HepG2 (cell line): ENCODE results near the gene SLC6A7. TPM values are rescaled to one million over a fixed set of nuclear protein-coding genes. Genes with fewer than 3 reads are reported as not detected.

ENCODE experiments used
- ATAC-seq: fragments of 200-7000 bp; cut with Tn5 transposase; 3 replicates; pipeline ENCODE4 v1.9.1; 2020; ENCODE audit warnings: mild to moderate bottlenecking, moderate library complexity
- BruUV-seq: library from RNA; stranded (reverse); fragments of 400-500 nt; replicated peaks from 2 replicates; lab custom pipeline; 2021; lab: Mats Ljungman, UMichigan
- CTCF ChIA-PET: fragments of 300-600 bp; formaldehyde crosslinking; extraction: SDS; loops from one replicate; lab custom pipeline; 2021; ENCODE audit warnings: low total read pairs, inconsistent platforms, low intra/inter-chr PET ratio; lab: Yijun Ruan, JAX
- POLR2A ChIA-PET: fragments of 350-600 bp; sonication (Branson Sonifier 250); formaldehyde crosslinking; loops from one replicate; lab custom pipeline; 2020; ENCODE audit warnings: antibody characterized with exemption, inconsistent platforms; lab: Yijun Ruan, JAX
- DNase-seq: peaks from one replicate; pipeline ENCODE4 v3.0.0-alpha.2; 2015; ENCODE audit warnings: low spot score
- FAIRE-seq: peaks from 3 replicates; lab custom pipeline; 2011; peaks lifted over from hg19 to GRCh38; lab: Jason Lieb, UNC
- H2AFZ ChIP-seq: one replicate; pipeline ENCODE4 v1.6.1; 2011; ENCODE audit warnings: low read length, inconsistent platforms
- H3K27ac ChIP-seq: fragments of 300-600 bp; 3 replicates; pipeline ENCODE4 v1.8.0; 2011; ENCODE audit warnings: mixed run types, mild to moderate bottlenecking, mixed read lengths, low read length, inconsistent platforms; ENCODE audit not compliant: insufficient read depth; ENCODE audit errors: extremely low read length
- H3K27me3 ChIP-seq, 2 experiments: fragments of 200-600 bp in 1 of 2; 2 replicates in 1 of 2; 3 replicates in 1 of 2; pipeline versions ENCODE4 v1.6.0 to v1.8.0; 2011; ENCODE audit warnings: low read length in 2 of 2, mild to moderate bottlenecking in 2 of 2, moderate library complexity in 2 of 2, inconsistent platforms in 1 of 2; ENCODE audit not compliant: insufficient read depth in 2 of 2, control insufficient read depth in 1 of 2
- H3K36me3 ChIP-seq, 2 experiments: fragments of 200-600 bp in 1 of 2; replicated peaks in 1 of 2; 2 replicates in 1 of 2; 3 replicates in 1 of 2; pipeline versions ENCODE4 v1.5.1 to v1.8.0; 2011; ENCODE audit warnings: low read length in 2 of 2, inconsistent platforms in 1 of 2; ENCODE audit not compliant: insufficient read depth in 2 of 2, control insufficient read depth in 1 of 2
- H3K4me1 ChIP-seq: 2 replicates; pipeline ENCODE4 v1.5.1; 2012; ENCODE audit warnings: low read length, inconsistent platforms; ENCODE audit not compliant: insufficient read depth
- H3K4me2 ChIP-seq: 2 replicates; pipeline ENCODE4 v1.6.0; 2011; ENCODE audit warnings: low read depth, low read length, inconsistent platforms
- H3K4me3 ChIP-seq, 3 experiments: fragments of 200-600 bp in 1 of 3; sonication (generic), shearing (Covaris generic) in 1 of 3; replicated peaks in 1 of 3; 2 replicates each; pipeline ENCODE4 v1.5.1; 2011 to 2016; ENCODE audit warnings: low read length in 3 of 3, inconsistent platforms in 2 of 3, low read depth in 2 of 3, mild to moderate bottlenecking in 2 of 3, control low read depth in 1 of 3, mixed read lengths in 1 of 3; ENCODE audit not compliant: insufficient read depth in 1 of 3
- H3K79me2 ChIP-seq: one replicate; pipeline ENCODE4 v1.6.1; 2011; ENCODE audit warnings: low read length, inconsistent platforms; ENCODE audit not compliant: insufficient read depth
- H3K9ac ChIP-seq: 2 replicates; pipeline ENCODE4 v1.6.0; 2011; ENCODE audit warnings: mild to moderate bottlenecking, low read depth, low read length, inconsistent platforms; ENCODE audit not compliant: insufficient read depth
- H3K9me3 ChIP-seq: 2 replicates; pipeline ENCODE4 v1.5.1; 2012; ENCODE audit warnings: mild to moderate bottlenecking, low read length
- H4K20me1 ChIP-seq: 2 replicates; pipeline ENCODE4 v1.6.0; 2011; ENCODE audit warnings: inconsistent platforms, mild to moderate bottlenecking, low read length, moderate library complexity; ENCODE audit not compliant: insufficient read depth
- EED ChIP-seq: sonication (generic); formaldehyde crosslinking; IDR thresholded peaks from 2 replicates; pipeline ENCODE4 v1.5.0; 2020; ENCODE audit warnings: mild to moderate bottlenecking, missing genetic modification reagents
- ETV6 ChIP-seq: sonication (generic); formaldehyde crosslinking; conservative IDR thresholded peaks from 2 replicates; pipeline ENCODE4 v1.4.0; 2020; ENCODE audit warnings: missing genetic modification reagents
- FOXK2 ChIP-seq: fragments of 450-650 bp; IDR thresholded peaks from 2 replicates; pipeline ENCODE4 v1.6.1; 2016
- MIER3 ChIP-seq: IDR thresholded peaks from 2 replicates; pipeline ENCODE4 v1.6.1; 2016; ENCODE audit warnings: missing compliant biosample characterization, borderline replicate concordance
- MTF2 ChIP-seq: sonication (generic); formaldehyde crosslinking; IDR thresholded peaks from 2 replicates; pipeline ENCODE4 v1.5.0; 2020; ENCODE audit warnings: missing genetic modification reagents, borderline replicate concordance
- NFYC ChIP-seq: IDR thresholded peaks from 2 replicates; pipeline ENCODE4 v1.6.1; 2016; ENCODE audit warnings: missing genetic modification reagents, missing compliant biosample characterization
- RNF2 ChIP-seq: fragments of 450-650 bp; conservative IDR thresholded peaks from 2 replicates; pipeline ENCODE4 v1.6.1; 2016; ENCODE audit warnings: low read depth
- SALL2 ChIP-seq: sonication (generic); formaldehyde crosslinking; IDR thresholded peaks from 2 replicates; pipeline ENCODE4 v1.8.1; 2023; ENCODE audit warnings: mild to moderate bottlenecking, missing genetic modification reagents, inconsistent platforms
- ZNF34 ChIP-seq: sonication (generic); formaldehyde crosslinking; IDR thresholded peaks from 2 replicates; pipeline ENCODE4 v1.4.0; 2020; ENCODE audit warnings: mild to moderate bottlenecking, missing genetic modification reagents, borderline replicate concordance
- ZNF510 ChIP-seq: sonication (generic); formaldehyde crosslinking; IDR thresholded peaks from 2 replicates; pipeline ENCODE4 v1.4.0; 2020; ENCODE audit warnings: low read depth, mild to moderate bottlenecking, missing genetic modification reagents
- WGBS: methylation state at CpG from one replicate; pipeline ENCODE4 v1.1.6; 2017; ENCODE audit warnings: low lambda C conversion rate; 5-methylcytosine and 5-hydroxymethylcytosine counted together
- in situ Hi-C: cut with HindIII; loops from 2 replicates; pipeline ENCODE4 v1.10.0; 2017; ENCODE audit warnings: low pct_unique_long_range_greater_than_20kb; ENCODE audit not compliant: extremely low pct_ligation_motif_present
- intact Hi-C: fragments of 100-400 bp; cut with micrococcal nuclease; formaldehyde crosslinking; loops from one replicate; pipeline ENCODE4 v1.10.0; 2022; ENCODE audit not compliant: unreplicated experiment
- polyA plus RNA-seq, 8 experiments: library from polyadenylated mRNA; depleted of rRNA in 3 of 8; stranded (reverse) in 7 of 8; unstranded in 1 of 8; fragments of >200 nt; fragmentation: Illumina TruSeq in 4 of 8; extraction: Trizol in 4 of 8; gene quantifications; 2 replicates each; pipeline versions ENCODE4 v1.2.1 to v1.2.3, GENCODE V29; 2011 to 2016; ENCODE audit warnings: low read depth in 4 of 8, missing spikeins in 1 of 8, mixed read lengths in 1 of 8; ENCODE audit not compliant: insufficient read depth in 1 of 8
- total RNA-seq, 5 experiments: library from RNA; depleted of rRNA; stranded (reverse); fragments of >200 nt; fragmentation: Illumina TruSeq; extraction: Trizol; gene quantifications; 2 replicates each; pipeline ENCODE4 v1.2.3, GENCODE V29; 2016; ENCODE audit warnings: low read depth in 1 of 5
- TF ChIP-seq, protein P1 (sequence below): sonication (generic); formaldehyde crosslinking; IDR thresholded peaks from 2 replicates; pipeline ENCODE4 v1.8.1; 2023; ENCODE audit warnings: missing genetic modification reagents, mild to moderate bottlenecking, borderline replicate concordance
- TF ChIP-seq, protein P2 (sequence below): sonication (generic); formaldehyde crosslinking; IDR thresholded peaks from 2 replicates; pipeline ENCODE4 v1.5.1; 2020; ENCODE audit warnings: missing genetic modification reagents, mild to moderate bottlenecking, borderline replicate concordance
- TF ChIP-seq, protein P3 (sequence below): sonication (generic); formaldehyde crosslinking; IDR thresholded peaks from 2 replicates; pipeline ENCODE4 v1.5.1; 2020; ENCODE audit warnings: missing genetic modification reagents, mild to moderate bottlenecking, borderline replicate concordance
- TF ChIP-seq, protein P4 (sequence below): sonication (generic); formaldehyde crosslinking; IDR thresholded peaks from 2 replicates; pipeline ENCODE4 v1.4.0; 2020; ENCODE audit warnings: mild to moderate bottlenecking, missing genetic modification reagents
- TF ChIP-seq, protein P5 (sequence below): sonication (generic); formaldehyde crosslinking; IDR thresholded peaks from 2 replicates; pipeline ENCODE4 v1.8.1; 2023; ENCODE audit warnings: mild to moderate bottlenecking, inconsistent platforms, moderate library complexity, missing genetic modification reagents, borderline replicate concordance

SLC6A7 gene
- total and polyA plus RNA-seq, 2 of the 13 experiments (the other 11 are each of a cell fraction or from before 2014, with no cell fraction given), result not detected

DNA sequence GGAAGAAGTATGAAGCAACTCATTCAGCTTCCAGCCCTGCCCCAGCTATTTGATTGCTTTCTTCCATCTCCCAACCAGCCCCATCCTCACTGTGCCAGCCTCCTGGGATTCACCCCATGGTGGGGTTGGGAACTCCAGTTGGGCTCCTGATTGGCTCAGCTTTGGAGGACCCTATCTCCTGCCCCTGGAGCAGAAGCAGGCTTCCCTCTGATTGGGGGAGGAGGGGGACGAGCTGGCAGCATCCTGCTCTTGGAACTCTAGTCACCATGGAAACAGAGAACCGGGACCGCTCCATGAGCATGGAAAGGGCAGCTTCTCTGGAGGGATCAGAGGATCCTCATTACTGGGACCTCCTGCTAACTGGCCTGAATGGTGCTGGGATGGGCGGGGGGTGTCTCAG, 2.6 kb downstream of the SLC6A7 start:
- no peaks in the 10 kb centered on the region for H4K20me1 ChIP-seq
- no peak for ATAC-seq
- in situ Hi-C loops (no loop called here), intact Hi-C loops (no loop called here)
- no peak for DNase-seq
- H3K79me2 ChIP-seq, result no peaks in the 10 kb centered on the region
- H3K4me3 ChIP-seq, result no peak overlapping the region
- ChIA-PET POLR2A (no interaction called here), CTCF (no interaction called here)
- no peaks in the 10 kb centered on the region for H3K4me1 ChIP-seq
- no peak for FAIRE-seq
- H3K9ac ChIP-seq, result no peak overlapping the region
- no peak overlapping the region for H2AFZ ChIP-seq
- peaks cover 0 to 35% of the 10 kb centered on the region in 2 experiments for H3K27me3 ChIP-seq
- 50% methylated on average over 2 of the region's 4 CpGs for WGBS
- no peak overlapping the region for H3K27ac ChIP-seq
- BruUV-seq, result no TSS peak
- TF ChIP-seq RNF2 (no peak), FOXK2 (no peak), ETV6 (CRISPR knock-in tag) (no peak), SALL2 (CRISPR knock-in tag) (no peak), MTF2 (CRISPR knock-in tag) (no peak), ZNF34 (CRISPR knock-in tag) (no peak), EED (no peak), NFYC (CRISPR knock-in tag) (no peak), MIER3 (CRISPR knock-in tag) (no peak), ZNF510 (CRISPR knock-in tag) (no peak)
- TF ChIP-seq, protein P1, sequence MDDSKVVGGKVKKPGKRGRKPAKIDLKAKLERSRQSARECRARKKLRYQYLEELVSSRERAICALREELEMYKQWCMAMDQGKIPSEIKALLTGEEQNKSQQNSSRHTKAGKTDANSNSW, result no peak
- TF ChIP-seq, protein P2, sequence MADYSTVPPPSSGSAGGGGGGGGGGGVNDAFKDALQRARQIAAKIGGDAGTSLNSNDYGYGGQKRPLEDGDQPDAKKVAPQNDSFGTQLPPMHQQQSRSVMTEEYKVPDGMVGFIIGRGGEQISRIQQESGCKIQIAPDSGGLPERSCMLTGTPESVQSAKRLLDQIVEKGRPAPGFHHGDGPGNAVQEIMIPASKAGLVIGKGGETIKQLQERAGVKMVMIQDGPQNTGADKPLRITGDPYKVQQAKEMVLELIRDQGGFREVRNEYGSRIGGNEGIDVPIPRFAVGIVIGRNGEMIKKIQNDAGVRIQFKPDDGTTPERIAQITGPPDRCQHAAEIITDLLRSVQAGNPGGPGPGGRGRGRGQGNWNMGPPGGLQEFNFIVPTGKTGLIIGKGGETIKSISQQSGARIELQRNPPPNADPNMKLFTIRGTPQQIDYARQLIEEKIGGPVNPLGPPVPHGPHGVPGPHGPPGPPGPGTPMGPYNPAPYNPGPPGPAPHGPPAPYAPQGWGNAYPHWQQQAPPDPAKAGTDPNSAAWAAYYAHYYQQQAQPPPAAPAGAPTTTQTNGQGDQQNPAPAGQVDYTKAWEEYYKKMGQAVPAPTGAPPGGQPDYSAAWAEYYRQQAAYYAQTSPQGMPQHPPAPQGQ, result no peak
- TF ChIP-seq, protein P3, sequence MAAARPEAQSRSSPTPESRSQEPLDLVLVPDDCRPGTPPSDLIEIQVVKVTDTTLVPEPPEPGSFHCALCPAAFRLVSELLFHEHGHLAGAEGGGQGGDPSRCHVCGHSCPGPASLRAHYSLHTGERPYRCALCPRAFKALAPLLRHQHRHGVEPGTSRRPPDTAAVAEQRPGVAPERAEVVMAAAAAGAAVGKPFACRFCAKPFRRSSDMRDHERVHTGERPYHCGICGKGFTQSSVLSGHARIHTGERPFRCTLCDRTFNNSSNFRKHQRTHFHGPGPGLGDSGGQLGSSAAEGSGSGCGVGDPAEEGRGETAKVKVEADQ, result no peak
- TF ChIP-seq, protein P4, sequence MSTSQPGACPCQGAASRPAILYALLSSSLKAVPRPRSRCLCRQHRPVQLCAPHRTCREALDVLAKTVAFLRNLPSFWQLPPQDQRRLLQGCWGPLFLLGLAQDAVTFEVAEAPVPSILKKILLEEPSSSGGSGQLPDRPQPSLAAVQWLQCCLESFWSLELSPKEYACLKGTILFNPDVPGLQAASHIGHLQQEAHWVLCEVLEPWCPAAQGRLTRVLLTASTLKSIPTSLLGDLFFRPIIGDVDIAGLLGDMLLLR, result no peak
- TF ChIP-seq, protein P5, sequence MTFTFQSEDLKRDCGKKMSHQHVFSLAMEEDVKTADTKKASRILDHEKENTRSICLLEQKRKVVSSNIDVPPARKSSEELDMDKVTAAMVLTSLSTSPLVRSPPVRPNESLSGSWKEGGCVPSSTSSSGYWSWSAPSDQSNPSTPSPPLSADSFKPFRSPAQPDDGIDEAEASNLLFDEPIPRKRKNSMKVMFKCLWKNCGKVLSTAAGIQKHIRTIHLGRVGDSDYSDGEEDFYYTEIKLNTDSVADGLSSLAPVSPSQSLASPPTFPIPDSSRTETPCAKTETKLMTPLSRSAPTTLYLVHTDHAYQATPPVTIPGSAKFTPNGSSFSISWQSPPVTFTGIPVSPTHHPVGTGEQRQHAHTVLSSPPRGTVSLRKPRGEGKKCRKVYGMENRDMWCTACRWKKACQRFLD (CRISPR knock-in tag), result no peak
- TF ChIP-seq, all 625 proteins: peak for 0
- Histone ChIP-seq H3K9me3 (no peaks in the 10 kb centered on the region), H3K36me3 (no peaks in the 10 kb centered on the region), H3K4me2 (no peak overlapping the region)
